HG03108 (cell line): ENCODE measurements around the gene COL12A1.

Experiments used
- ATAC-seq: cut with Tn5 transposase; IDR thresholded peaks from one replicate; pipeline ENCODE4 v1.9.1; 2021; ENCODE audit warnings: moderate library complexity; ENCODE audit not compliant: unreplicated experiment

COL12A1 gene

GRCh38 chr6:75049308-75049707 lies 156.5 kb downstream of the COL12A1 start:
- no peak for ATAC-seq

DNA sequence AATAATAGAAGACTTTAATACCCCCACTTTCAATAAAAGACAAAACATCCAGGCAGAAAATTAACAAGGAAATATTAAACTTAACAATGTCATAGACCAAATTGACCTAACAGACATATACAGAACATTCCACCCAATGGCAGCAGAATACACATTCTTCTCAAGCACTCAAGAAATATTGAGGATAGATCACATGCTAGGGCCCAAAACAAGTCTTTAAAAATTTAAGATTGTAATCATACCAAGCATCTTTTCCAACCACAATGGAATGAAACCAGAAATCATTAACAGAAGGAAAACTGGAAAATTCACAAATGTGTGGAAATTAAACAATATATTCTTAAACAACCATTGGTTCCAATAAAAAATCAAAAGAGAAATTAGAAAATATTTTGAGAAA lies 161.0 kb downstream of the COL12A1 start:
- ATAC-seq, result no peak

GRCh38 chr6:75041381-75041780 lies 164.5 kb downstream of the COL12A1 start:
- no peak for ATAC-seq
